ENCODE results near the gene DNAJC30.

DNA sequence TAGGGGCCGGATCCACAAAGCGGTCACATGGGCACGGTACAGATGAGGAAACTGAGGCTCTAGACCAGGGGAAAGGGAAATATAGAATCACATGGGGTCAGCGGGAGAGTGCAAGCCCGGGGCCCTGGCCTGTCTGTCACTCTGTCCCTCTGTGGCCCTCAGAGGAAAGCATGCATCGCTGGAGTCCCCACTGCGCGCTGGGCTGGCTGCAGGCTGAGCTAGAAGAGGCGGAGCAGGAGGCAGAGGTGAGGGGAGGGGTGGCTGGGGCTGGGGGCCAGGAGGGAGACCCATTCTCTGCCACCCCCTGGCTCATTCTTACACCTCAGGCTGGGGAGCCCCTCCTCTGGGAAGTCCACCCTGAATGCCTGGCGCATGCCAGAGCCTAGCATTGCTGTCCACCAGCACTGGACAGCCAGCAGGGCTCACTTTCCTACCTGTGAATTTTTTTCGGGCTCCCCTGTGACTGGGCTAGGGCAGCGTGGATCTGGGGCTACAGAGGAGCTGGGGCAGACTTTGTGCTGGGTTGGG is 13.3 kb downstream of the DNAJC30 start:
- TF ChIP-seq, protein P1, sequence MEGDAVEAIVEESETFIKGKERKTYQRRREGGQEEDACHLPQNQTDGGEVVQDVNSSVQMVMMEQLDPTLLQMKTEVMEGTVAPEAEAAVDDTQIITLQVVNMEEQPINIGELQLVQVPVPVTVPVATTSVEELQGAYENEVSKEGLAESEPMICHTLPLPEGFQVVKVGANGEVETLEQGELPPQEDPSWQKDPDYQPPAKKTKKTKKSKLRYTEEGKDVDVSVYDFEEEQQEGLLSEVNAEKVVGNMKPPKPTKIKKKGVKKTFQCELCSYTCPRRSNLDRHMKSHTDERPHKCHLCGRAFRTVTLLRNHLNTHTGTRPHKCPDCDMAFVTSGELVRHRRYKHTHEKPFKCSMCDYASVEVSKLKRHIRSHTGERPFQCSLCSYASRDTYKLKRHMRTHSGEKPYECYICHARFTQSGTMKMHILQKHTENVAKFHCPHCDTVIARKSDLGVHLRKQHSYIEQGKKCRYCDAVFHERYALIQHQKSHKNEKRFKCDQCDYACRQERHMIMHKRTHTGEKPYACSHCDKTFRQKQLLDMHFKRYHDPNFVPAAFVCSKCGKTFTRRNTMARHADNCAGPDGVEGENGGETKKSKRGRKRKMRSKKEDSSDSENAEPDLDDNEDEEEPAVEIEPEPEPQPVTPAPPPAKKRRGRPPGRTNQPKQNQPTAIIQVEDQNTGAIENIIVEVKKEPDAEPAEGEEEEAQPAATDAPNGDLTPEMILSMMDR (IDR thresholded peaks at IDR 0.05): no peak
- TF ChIP-seq EP300 (IDR thresholded peaks at IDR 0.05) (no peak), POLR2A (IDR thresholded peaks at IDR 0.05) (no peak)
